CD4-positive, alpha-beta memory T cell (primary cell): ENCODE data around the gene ZNF277. TPM values are rescaled to one million over a fixed set of nuclear protein-coding genes. Genes with fewer than 3 reads are reported as not detected.

Source experiments
- CTCF ChIA-PET: fragments of 350-600 bp; sonication (Branson Sonifier 250); formaldehyde crosslinking; loops from one replicate; lab custom pipeline; 2021; ENCODE audit warnings: inconsistent platforms; ENCODE audit not compliant: partially characterized antibody; lab: Charles Lee
- POLR2A ChIA-PET: fragments of 350-600 bp; sonication (Branson Sonifier 250); formaldehyde crosslinking; loops from one replicate; lab custom pipeline; 2021; ENCODE audit not compliant: partially characterized antibody; lab: Charles Lee
- DNase-seq, 5 donors: peaks; one replicate each; pipeline versions ENCODE4 v3.0.0 to v3.0.0-alpha.2; 2020 to 2022; ENCODE audit warnings: mixed read lengths in 1 of 5
- H3K27ac ChIP-seq: one replicate; pipeline ENCODE4 v1.7.0; 2013; ENCODE audit warnings: low read depth, low read length
- H3K27me3 ChIP-seq: 2 replicates; pipeline ENCODE4 v1.7.0; 2013; ENCODE audit warnings: mild to moderate bottlenecking, low read length, moderate library complexity; ENCODE audit not compliant: insufficient read depth
- H3K36me3 ChIP-seq: 2 replicates; pipeline ENCODE4 v1.7.0; 2013; ENCODE audit warnings: mild to moderate bottlenecking, low read length, moderate library complexity; ENCODE audit not compliant: insufficient read depth
- H3K4me1 ChIP-seq: 2 replicates; pipeline ENCODE4 v1.7.0; 2013; ENCODE audit warnings: mild to moderate bottlenecking, low read length, moderate library complexity; ENCODE audit not compliant: insufficient read depth
- H3K4me3 ChIP-seq, 2 donors: one replicate each; pipeline ENCODE4 v1.7.0; 2013; ENCODE audit warnings: low read length in 2 of 2, mild to moderate bottlenecking in 1 of 2
- H3K9me3 ChIP-seq, 2 donors: one replicate each; pipeline ENCODE4 v1.7.0; 2013; ENCODE audit warnings: low read length in 2 of 2, control low read depth in 1 of 2; ENCODE audit not compliant: control insufficient read depth in 1 of 2
- H3K27ac Mint-ChIP-seq, 7 donors: one replicate each; pipeline ENCODE4 v1.8.0; 2020 to 2021; ENCODE audit warnings: mixed read lengths in 7 of 7, mild to moderate bottlenecking in 6 of 7, inconsistent platforms in 3 of 7, moderate library complexity in 3 of 7
- H3K27me3 Mint-ChIP-seq, 2 donors: one replicate each; pipeline ENCODE4 v1.8.0; 2020 to 2021; ENCODE audit warnings: mixed read lengths in 2 of 2
- H3K36me3 Mint-ChIP-seq, 2 donors: one replicate each; pipeline ENCODE4 v1.8.0; 2020 to 2021; ENCODE audit warnings: mixed read lengths in 2 of 2, inconsistent platforms in 1 of 2, mild to moderate bottlenecking in 1 of 2
- H3K4me1 Mint-ChIP-seq, 4 donors: one replicate each; pipeline ENCODE4 v1.8.0; 2020 to 2021; ENCODE audit warnings: mixed read lengths in 4 of 4, mild to moderate bottlenecking in 1 of 4
- H3K4me3 Mint-ChIP-seq, 8 donors: one replicate each; pipeline ENCODE4 v1.8.0; 2020 to 2021; ENCODE audit warnings: mixed read lengths in 8 of 8, mild to moderate bottlenecking in 7 of 8, moderate library complexity in 6 of 8, inconsistent platforms in 3 of 8
- H3K9me3 Mint-ChIP-seq, 8 donors: one replicate each; pipeline ENCODE4 v1.8.0; 2020 to 2021; ENCODE audit warnings: mixed read lengths in 8 of 8, mild to moderate bottlenecking in 5 of 8, inconsistent platforms in 3 of 8, moderate library complexity in 1 of 8
- intact Hi-C: fragments of 100-400 bp; cut with micrococcal nuclease; formaldehyde crosslinking; loops from one replicate; pipeline ENCODE4 v1.15.1; 2023
- polyA plus RNA-seq, 2 donors: library from polyadenylated mRNA; unstranded; fragments of 300-500 nt; fragmentation: Illumina TruSeq; gene quantifications; one replicate each; pipeline ENCODE4 v1.2.3, GENCODE V29; 2021
- total RNA-seq, 2 experiments: library from RNA; stranded (reverse); gene quantifications; one replicate each; pipeline ENCODE4 v1.2.3, GENCODE V29; 2021

The ZNF277 gene
- total and polyA plus RNA-seq, 4 experiments from 2014 or later = 19.7 to 31.4 (median 25.9) TPM

GRCh38 chr7:112262855-112263487 lies 56.5 kb downstream of the ZNF277 start:
- POLR2A ChIA-PET = no interaction called here
- intact Hi-C loops = no loop called here
- H3K27me3 ChIP-seq = no peaks in the 10 kb centered on the region

GRCh38 chr7:112263519-112263918 lies 57.0 kb downstream of the ZNF277 start:
- Mint-ChIP-seq H3K9me3 (peaks cover 0 to 2% (median 0%) of the 10 kb centered on the region in 8 donors), H3K27me3 (no peaks in the 10 kb centered on the region), H3K4me3 (no peak overlapping the region), H3K27ac (no peak overlapping the region), H3K4me1 (peaks cover 23 to 46% (median 33%) of the 10 kb centered on the region in 4 donors), H3K36me3 (peaks cover 0 to 16% of the 10 kb centered on the region in 2 donors)
- H3K4me3 ChIP-seq = no peak overlapping the region
- POLR2A ChIA-PET = no interaction called here
- CTCF ChIA-PET = interaction anchor here (0.7 kb wide), 1 partner anchor 17 kb away, joined by 3 read pairs; no protein-coding TSS in a partner anchor
- H3K27ac ChIP-seq = no peak overlapping the region
- no peaks in the 10 kb centered on the region for H3K36me3 ChIP-seq
- H3K4me1 ChIP-seq = peaks cover 13% of the 10 kb centered on the region
- intact Hi-C loops = no loop called here
- no peaks in the 10 kb centered on the region for H3K9me3 ChIP-seq
- no peak for DNase-seq
- H3K27me3 ChIP-seq = no peaks in the 10 kb centered on the region

More at GRCh38 chr7:112262855-112263487, 56.5 kb downstream of the ZNF277 start:
- H3K4me3 Mint-ChIP-seq = no peak overlapping the region
- peaks cover 0 to 11% of the 10 kb centered on the region in 2 donors for H3K36me3 Mint-ChIP-seq
- no peak overlapping the region for H3K27ac ChIP-seq
- peaks cover 0 to 2% (median 0%) of the 10 kb centered on the region in 8 donors for H3K9me3 Mint-ChIP-seq
- no peak for DNase-seq
- CTCF ChIA-PET = no interaction called here
- no peak overlapping the region for H3K4me3 ChIP-seq
- no peaks in the 10 kb centered on the region for H3K36me3 ChIP-seq
- H3K4me1 Mint-ChIP-seq = peaks cover 22 to 46% (median 32%) of the 10 kb centered on the region in 4 donors
- H3K9me3 ChIP-seq = no peaks in the 10 kb centered on the region
- no peaks in the 10 kb centered on the region for H3K27me3 Mint-ChIP-seq
- H3K4me1 ChIP-seq = peaks cover 13% of the 10 kb centered on the region
- peak overlapping the region in 1 of 7 donors; percentile 7 for H3K27ac Mint-ChIP-seq

- peaks cover 19 to 46% (median 32%) of the 10 kb centered on the region in 4 donors for H3K4me1 Mint-ChIP-seq
- POLR2A ChIA-PET = no interaction called here
- no peak overlapping the region for H3K4me3 Mint-ChIP-seq
Observed at GRCh38 chr7:112266141-112266540, 59.6 kb downstream of the ZNF277 start.

GRCh38 chr7:112266595-112267270 lies 60.2 kb downstream of the ZNF277 start:
- Mint-ChIP-seq H3K4me3 (peak overlapping the region in 1 of 8 donors; percentile 32), H3K4me1 (peaks cover 19 to 42% (median 29%) of the 10 kb centered on the region in 4 donors), H3K36me3 (peaks cover 0 to 10% of the 10 kb centered on the region in 2 donors), H3K9me3 (peaks cover 0 to 2% (median 0%) of the 10 kb centered on the region in 8 donors), H3K27me3 (no peaks in the 10 kb centered on the region), H3K27ac (no peak overlapping the region)
- Histone ChIP-seq H3K27me3 (no peaks in the 10 kb centered on the region), H3K27ac (no peak overlapping the region), H3K4me3 (no peak overlapping the region), H3K9me3 (no peaks in the 10 kb centered on the region), H3K4me1 (peaks cover 13% of the 10 kb centered on the region), H3K36me3 (no peaks in the 10 kb centered on the region)
- POLR2A ChIA-PET = no interaction called here
- CTCF ChIA-PET = no interaction called here
- no peak for DNase-seq
- intact Hi-C loops = no loop called here

More at GRCh38 chr7:112266141-112266540, 59.6 kb downstream of the ZNF277 start:
- no peak overlapping the region for H3K4me3 ChIP-seq
- peaks cover 13% of the 10 kb centered on the region for H3K4me1 ChIP-seq
- no peaks in the 10 kb centered on the region for H3K36me3 ChIP-seq
- Mint-ChIP-seq H3K27me3 (no peaks in the 10 kb centered on the region), H3K9me3 (peaks cover 0 to 2% (median 0%) of the 10 kb centered on the region in 8 donors), H3K27ac (no peak overlapping the region), H3K36me3 (peaks cover 0 to 10% of the 10 kb centered on the region in 2 donors)
- intact Hi-C loops = no loop called here
- H3K27ac ChIP-seq = no peak overlapping the region
- H3K9me3 ChIP-seq = no peaks in the 10 kb centered on the region
- CTCF ChIA-PET = interaction anchor here (0.9 kb wide), 1 partner anchor 17 kb away, joined by 3 read pairs; no protein-coding TSS in a partner anchor
- H3K27me3 ChIP-seq = no peaks in the 10 kb centered on the region
- no peak for DNase-seq

GRCh38 chr7:112267944-112268691 lies 61.6 kb downstream of the ZNF277 start:
- no peaks in the 10 kb centered on the region for H3K27me3 Mint-ChIP-seq
- POLR2A ChIA-PET = no interaction called here
- CTCF ChIA-PET = no interaction called here
- peaks cover 0 to 2% (median 0%) of the 10 kb centered on the region in 8 donors for H3K9me3 Mint-ChIP-seq
- intact Hi-C loops = no loop called here
- H3K36me3 Mint-ChIP-seq = peaks cover 0 to 14% of the 10 kb centered on the region in 2 donors
- Histone ChIP-seq H3K4me3 (no peak overlapping the region), H3K9me3 (no peaks in the 10 kb centered on the region), H3K27ac (no peak overlapping the region), H3K4me1 (peaks cover 13% of the 10 kb centered on the region), H3K36me3 (no peaks in the 10 kb centered on the region), H3K27me3 (no peaks in the 10 kb centered on the region)
- H3K4me1 Mint-ChIP-seq = peaks cover 22 to 46% (median 30%) of the 10 kb centered on the region in 4 donors
- DNase-seq = no peak
- H3K27ac Mint-ChIP-seq = no peak overlapping the region
- no peak overlapping the region for H3K4me3 Mint-ChIP-seq

- H3K36me3 Mint-ChIP-seq = peaks cover 0 to 18% of the 10 kb centered on the region in 2 donors
- Histone ChIP-seq H3K36me3 (no peaks in the 10 kb centered on the region), H3K4me3 (no peak overlapping the region), H3K27me3 (no peaks in the 10 kb centered on the region), H3K9me3 (no peaks in the 10 kb centered on the region), H3K4me1 (peaks cover 7% of the 10 kb centered on the region), H3K27ac (no peak overlapping the region)
- H3K27me3 Mint-ChIP-seq = no peaks in the 10 kb centered on the region
- intact Hi-C loops = no loop called here
- H3K4me1 Mint-ChIP-seq = peaks cover 13 to 29% (median 24%) of the 10 kb centered on the region in 4 donors
- ChIA-PET POLR2A (no interaction called here), CTCF (no interaction called here)
- DNase-seq = no peak
- H3K27ac Mint-ChIP-seq = no peak overlapping the region
- no peak overlapping the region for H3K4me3 Mint-ChIP-seq
- H3K9me3 Mint-ChIP-seq = peaks cover 0 to 2% (median 0%) of the 10 kb centered on the region in 8 donors
Observed at GRCh38 chr7:112271162-112271561, 64.7 kb downstream of the ZNF277 start.
